ENCODE data around the gene GAL3ST2. TPM values are rescaled to one million over a fixed set of nuclear protein-coding genes. Genes with fewer than 3 reads are reported as not detected.
"Not testable (repeated sequence)": the region's sequence is repeated elsewhere in the genome, so short reads cannot be mapped to it uniquely, and the experiment has no call there.

GAL3ST2 gene
- total and polyA plus RNA-seq, 2 of the 8 experiments (the other 6 are each of a cell fraction or from before 2014, with no cell fraction given), result not detected

GRCh38 chr2:241823531-241824437 lies 47.2 kb downstream of the GAL3ST2 start:
- H2BK20ac ChIP-seq (ENCODE audit: low read length); H2BK120ac ChIP-seq (replicated peaks; ENCODE audit: low read depth, low read length); H3K9me3 ChIP-seq (ENCODE audit: insufficient read depth in 2 of 2, low read depth in 1 of 2, low read length in 1 of 2); H4K20me1 ChIP-seq (replicated peaks in 1 of 2; ENCODE audit: control insufficient read depth in 1 of 2, insufficient read depth in 2 of 2, low read length in 2 of 2); H4K8ac ChIP-seq (ENCODE audit: extremely low read depth, insufficient read depth, low read length); FAIRE-seq; H2BK12ac ChIP-seq (ENCODE audit: low read depth, low read length); H3K23me2 ChIP-seq (ENCODE audit: low read depth, low read length); H3K27me3 ChIP-seq (replicated peaks in 1 of 4; ENCODE audit: control insufficient read depth in 3 of 4, extremely low read depth in 1 of 4, insufficient read depth in 3 of 4, low read length in 3 of 4); H2AK5ac ChIP-seq (ENCODE audit: low read depth, low read length); CTCF ChIA-PET (ENCODE audit: partially characterized antibody); H2BK15ac ChIP-seq (ENCODE audit: low read length); H3K4me1 ChIP-seq (replicated peaks in 1 of 4; ENCODE audit: control insufficient read depth in 3 of 4, insufficient read depth in 4 of 4, low read length in 3 of 4); H4K5ac ChIP-seq (ENCODE audit: insufficient read length, low read depth, low read length); H3K4me2 ChIP-seq (ENCODE audit: insufficient read depth in 1 of 2, low read depth in 2 of 2, low read length in 2 of 2); H3K4ac ChIP-seq (replicated peaks; ENCODE audit: insufficient read length, low read depth, low read length); H4K91ac ChIP-seq (replicated peaks; ENCODE audit: insufficient read length, low read length); H3K18ac ChIP-seq (ENCODE audit: extremely low read depth, low read length); H3K4me3 ChIP-seq (ENCODE audit: extremely low read depth in 1 of 4, insufficient read depth in 2 of 4, low read depth in 3 of 4, low read length in 4 of 4); H3K27ac ChIP-seq (ENCODE audit: low read depth, low read length); H3K23ac ChIP-seq (ENCODE audit: insufficient read length); H3K79me2 ChIP-seq (ENCODE audit: control insufficient read depth in 1 of 2, insufficient read depth in 2 of 2, low read length in 2 of 2); H2AFZ ChIP-seq (ENCODE audit: low read length); H3K79me1 ChIP-seq (ENCODE audit: low read depth, low read length); H3K14ac ChIP-seq (ENCODE audit: insufficient read length); H2BK5ac ChIP-seq (ENCODE audit: low read depth, low read length); H3K9ac ChIP-seq (replicated peaks in 1 of 4; ENCODE audit: extremely low read depth in 1 of 4, low read depth in 3 of 4, low read length in 3 of 4); H3K56ac ChIP-seq (replicated peaks; ENCODE audit: insufficient read length, low read depth, low read length); H3K36me3 ChIP-seq (ENCODE audit: control insufficient read depth in 2 of 4, insufficient read depth in 4 of 4, low read length in 3 of 4): not testable (repeated sequence)
- POLR2A ChIA-PET (ENCODE audit: partially characterized antibody), result interaction anchor here (0.6 kb wide), 1 partner anchor 15 kb away, joined by 4 read pairs; no protein-coding TSS in a partner anchor
- WGBS, 2 experiments (ENCODE audit: extremely low coverage in 1 of 2, insufficient coverage in 1 of 2, insufficient read length in 1 of 2, insufficient replicate concordance in 2 of 2, low coverage in 1 of 2, low lambda C conversion rate in 2 of 2, missing lambda C conversion rate in 1 of 2), result 93% methylated on average over 42 of the region's 45 CpGs; no CpG with 5 or more reads in 1 of the 2 experiments
- DNase-seq (ENCODE audit: low read depth in 1 of 2, low spot score in 2 of 2), result peak in 1 of 2 experiments; percentile 45

Measured in H1 (cell line).